Erythroblast (primary cell): ENCODE data around the gene CNTNAP1.

Source experiments
- GATA1 ChIP-seq: IDR thresholded peaks from 2 replicates; pipeline ENCODE4 v1.6.1; 2011; ENCODE audit warnings: low read depth, mild to moderate bottlenecking, control low read depth, low read length, moderate library complexity
- POLR2A ChIP-seq: IDR thresholded peaks from 2 replicates; pipeline ENCODE4 v1.6.1; 2011; ENCODE audit warnings: mild to moderate bottlenecking, low read length

GRCh38 chr17:42683407-42684034, 1.2 kb downstream of the CNTNAP1 start:
- TF ChIP-seq POLR2A (no peak), GATA1 (no peak)
